Activated CD8-positive, alpha-beta memory T cell treated with anti-CD3 and anti-CD28 coated beads, Interleukin-2, amount 50 U/mL, for 24 hours (primary cell): Measurements from ENCODE around the gene CALML3.

ENCODE experiments used
- DNase-seq: peaks from one replicate; pipeline ENCODE4 v3.0.0-alpha.2; 2020; ENCODE audit errors: extremely low read depth

CALML3 gene

DNA sequence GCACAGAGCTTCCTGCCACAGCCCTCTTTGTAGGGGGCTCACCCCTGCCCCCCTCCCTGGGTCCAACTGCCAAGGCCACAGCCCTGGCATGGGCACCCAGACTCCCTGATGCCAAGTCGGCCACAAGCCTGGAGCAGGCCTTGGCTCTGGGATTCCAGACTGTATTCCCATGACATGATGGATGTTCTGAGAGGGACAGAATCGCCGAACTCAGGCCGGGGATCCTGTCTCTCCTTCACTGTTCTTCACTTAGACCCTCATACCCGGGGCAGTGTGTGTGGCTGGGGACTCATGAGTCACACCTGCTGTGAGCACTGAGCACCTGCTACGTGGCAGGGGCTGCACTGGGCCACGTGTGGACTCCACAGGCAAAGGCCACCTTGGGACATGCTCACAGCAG lies 33.3 kb upstream of the CALML3 start:
- DNase-seq: no peak

- DNase-seq: no peak
These were observed 32.4 kb upstream of the CALML3 start for GRCh38 chr10:5492322-5492855.

DNA sequence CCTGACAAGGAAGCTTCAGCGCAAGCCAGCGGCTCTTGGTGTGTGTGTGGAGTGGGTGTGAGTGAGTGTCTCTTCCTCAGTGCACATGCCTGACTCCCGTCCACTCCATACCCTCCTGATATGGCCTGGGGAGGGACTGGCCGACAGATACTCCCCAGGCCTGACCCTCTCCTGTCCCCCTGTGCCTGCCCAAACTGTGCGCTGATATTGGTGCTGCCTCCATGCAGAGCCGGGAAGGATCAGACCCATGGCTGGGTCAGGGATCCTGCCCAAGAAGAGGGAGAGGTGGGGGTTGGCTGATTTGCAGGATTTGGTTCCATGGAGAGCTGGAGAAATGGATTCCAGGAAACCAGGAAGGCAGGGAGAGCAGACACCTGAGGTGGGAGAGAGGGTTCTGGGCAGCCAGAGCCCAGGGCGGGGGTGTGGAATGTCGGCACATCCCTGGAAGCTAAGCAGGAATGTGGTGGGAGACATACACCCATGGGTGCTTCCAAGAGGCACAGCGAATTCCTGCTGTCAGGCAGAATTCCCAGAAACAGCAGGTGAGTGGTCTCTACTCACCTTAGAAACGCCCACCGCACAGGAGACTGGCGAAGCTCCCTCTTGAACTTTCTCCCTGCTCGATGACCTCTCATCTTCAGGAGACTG lies 31.7 kb upstream of the CALML3 start:
- no peak for DNase-seq

- no peak for DNase-seq
These were observed 31.1 kb upstream of the CALML3 start for GRCh38 chr10:5493691-5494090.

DNA sequence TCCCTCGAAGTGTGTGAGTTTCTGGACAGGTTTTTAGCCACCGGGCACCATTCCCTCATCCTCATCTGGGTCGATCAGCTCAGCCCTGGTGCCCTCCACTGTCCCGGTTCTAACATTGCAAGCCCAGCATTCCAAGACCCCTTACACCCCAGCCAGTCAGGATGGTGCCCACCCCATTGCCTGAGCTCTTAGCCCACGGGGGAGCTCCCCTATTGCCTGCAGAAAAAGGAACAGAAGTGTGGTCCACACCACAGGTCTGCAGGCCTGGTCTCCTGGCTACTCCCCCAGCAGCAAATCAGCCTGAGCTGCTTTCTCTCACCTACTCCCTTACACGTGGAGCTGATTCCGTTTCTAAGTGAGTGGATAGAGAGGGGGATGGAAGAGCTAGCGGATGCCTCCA lies 30.1 kb upstream of the CALML3 start:
- no peak for DNase-seq

DNA sequence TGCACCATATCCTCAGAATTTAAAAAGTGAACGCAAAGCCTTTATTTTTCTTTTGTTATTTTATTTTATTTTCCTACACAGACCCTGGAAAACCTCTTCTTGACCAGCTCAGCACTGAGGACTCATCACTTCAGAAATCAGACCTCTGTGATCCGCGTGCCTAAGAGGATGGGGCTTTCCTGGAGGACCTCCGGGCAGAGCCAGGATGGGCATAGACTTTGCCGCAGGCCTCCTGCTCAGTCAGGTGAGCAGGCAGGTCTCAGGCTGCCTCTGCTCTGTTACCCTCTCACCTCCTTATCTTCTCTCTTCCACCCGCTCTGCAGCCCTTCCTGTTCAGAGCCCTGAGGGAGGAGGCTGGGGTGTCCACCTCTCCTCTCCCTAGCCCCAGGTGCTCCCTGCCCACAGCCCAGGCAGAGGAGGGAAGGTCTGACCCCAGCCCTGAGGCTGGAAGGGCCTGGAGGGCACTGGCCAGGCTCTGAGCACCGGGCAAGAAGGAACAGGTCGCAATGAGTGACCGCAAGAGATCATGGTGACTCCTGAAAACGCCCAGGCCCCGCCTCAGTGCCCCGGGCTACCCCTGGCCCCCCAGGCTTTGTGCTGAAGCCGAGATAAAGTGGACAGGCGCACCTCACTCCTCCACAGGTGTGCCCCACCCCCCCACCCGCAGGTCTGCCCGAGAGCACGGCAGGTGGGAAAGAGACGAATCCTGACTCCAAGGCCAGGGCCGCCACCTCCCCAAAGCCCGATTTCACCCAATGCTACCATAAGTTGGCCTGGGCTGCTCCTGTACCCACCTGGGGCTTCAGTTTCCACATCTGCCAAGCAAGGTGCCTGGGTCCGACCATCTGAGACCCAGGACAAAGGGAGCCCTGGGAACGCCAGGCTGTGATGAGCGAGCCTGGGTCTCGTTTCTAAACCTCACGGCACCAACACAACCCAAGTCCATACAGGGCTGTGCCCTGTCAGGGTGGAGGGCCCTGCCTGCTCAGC lies 28.2 kb upstream of the CALML3 start:
- DNase-seq: no peak

DNA sequence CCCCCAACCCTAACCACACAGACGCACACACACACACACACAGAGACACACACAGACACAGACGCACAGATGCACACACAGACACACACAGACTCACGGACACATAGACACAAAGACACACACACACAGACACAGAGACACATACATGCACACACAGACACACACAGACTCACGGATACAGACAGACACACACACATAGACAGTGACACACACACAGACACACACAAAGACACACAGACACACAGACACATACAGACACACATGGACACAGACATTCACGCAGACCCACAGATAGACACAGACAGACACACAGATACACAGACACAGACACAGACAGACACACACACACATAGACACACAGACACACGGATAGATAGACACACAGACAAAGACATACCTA lies 27.5 kb upstream of the CALML3 start:
- no peak for DNase-seq

- DNase-seq: no peak
These were observed 26.6 kb upstream of the CALML3 start for GRCh38 chr10:5497948-5498730.

DNA sequence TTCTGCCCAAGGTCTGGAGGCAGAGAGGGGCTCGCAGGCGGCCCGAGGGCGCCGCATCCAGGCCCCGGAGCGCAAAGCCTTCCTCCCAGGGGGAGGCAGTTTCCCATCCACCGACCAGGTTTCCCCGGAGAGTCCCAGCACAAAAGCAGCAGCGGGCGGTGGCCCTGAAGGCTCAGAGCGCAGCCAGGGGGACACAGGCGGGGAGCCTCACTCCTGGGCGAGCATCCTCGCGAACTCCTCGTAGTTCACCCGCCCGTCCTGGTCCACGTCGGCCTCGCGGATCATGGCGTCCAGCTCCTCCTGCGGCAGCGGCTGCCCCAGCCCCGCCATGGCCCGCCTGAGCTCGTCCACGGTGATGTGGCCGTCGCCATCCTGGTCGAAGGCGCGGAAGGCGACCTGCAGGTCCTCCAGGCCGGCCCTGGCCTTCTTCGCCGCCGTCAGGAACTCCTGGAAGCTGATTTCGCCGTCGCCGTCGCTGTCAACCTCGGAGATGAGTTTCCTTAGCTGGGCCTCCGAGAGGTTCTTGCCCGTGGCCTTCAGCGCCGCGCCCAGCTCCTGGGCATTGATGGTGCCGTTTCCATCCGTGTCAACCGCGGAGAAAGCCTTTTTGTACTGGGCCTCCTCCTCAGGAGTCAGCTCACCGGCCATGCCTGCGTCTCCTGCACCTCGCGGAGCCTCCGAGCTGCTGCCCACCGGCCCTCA lies 25.8 kb upstream of the CALML3 start:
- DNase-seq: no peak

- DNase-seq: no peak
These were observed 25.1 kb upstream of the CALML3 start, which contains the start of gene CALML5 for GRCh38 chr10:5499493-5500140. Gene CALML5, minus strand, starts transcription at chr10:5499570. Its CDS starts 132 bp downstream, at chr10:5499438.

DNA sequence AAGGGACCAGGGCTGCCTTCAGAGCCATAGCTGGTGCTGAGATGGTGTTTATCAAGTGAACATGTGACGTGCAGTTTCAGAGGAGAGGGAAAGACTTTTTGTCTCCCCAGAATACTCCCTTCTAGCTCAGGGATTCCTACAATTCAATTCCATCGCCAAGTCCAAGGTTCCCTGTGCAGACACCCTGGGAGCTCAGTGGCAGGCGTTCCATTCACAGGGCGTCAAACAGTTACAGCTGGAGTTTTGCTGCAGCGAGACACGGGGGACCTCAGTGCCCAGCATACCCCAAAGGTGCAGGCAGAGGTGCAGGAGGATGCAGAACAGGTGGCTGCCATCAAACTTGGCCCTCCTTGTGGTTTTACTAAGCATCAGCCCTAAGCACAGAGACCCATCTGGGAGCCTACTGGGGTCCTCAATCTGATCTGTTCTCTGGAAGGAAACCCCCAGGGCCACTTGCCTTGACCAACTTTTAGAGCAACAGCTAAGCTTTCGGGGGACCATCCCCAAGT lies 24.5 kb upstream of the CALML3 start:
- no peak for DNase-seq

DNA sequence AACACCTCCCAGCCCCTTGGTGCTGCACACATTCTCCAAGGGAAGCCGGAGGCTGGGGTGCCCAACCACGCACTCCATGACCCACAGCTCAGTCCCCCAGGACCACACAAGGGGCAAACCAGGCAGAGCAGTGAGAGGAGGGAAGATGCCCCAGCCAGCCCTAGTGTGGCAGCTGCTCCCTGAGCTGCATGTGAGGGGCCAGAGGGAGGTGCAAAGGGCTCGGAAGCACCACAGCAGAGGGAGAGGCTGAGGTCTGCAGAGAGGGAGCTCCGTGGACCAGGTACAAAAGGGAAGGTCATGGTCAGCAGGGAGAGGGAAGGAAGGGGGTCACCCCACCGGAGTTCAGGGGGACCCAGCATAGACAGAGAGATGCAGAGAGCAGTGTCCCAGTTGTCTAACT lies 23.9 kb upstream of the CALML3 start:
- no peak for DNase-seq

GRCh38 chr10:5502061-5502521 lies 22.7 kb upstream of the CALML3 start:
- no peak for DNase-seq

- no peak for DNase-seq
These were observed 21.9 kb upstream of the CALML3 start for GRCh38 chr10:5502571-5503476.

DNA sequence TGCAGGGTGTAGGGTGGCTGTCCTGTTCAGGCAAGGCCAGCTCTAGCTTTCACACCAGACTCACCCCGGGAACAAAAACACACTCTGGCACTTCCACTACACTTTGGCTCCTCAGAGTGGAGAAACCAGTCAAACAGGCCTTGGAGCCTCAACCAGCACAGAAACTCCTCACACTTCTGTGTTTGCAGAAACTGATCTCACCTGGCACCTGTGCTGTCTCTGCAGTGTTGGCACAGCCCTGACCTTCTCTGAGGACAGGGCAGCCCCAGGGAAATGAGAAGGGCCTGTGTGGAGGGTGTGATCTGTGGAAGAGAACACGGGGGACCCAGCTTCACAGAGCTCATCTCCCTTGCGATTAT lies 21.3 kb upstream of the CALML3 start:
- no peak for DNase-seq

- no peak for DNase-seq
These were observed 20.4 kb upstream of the CALML3 start for GRCh38 chr10:5504146-5505072.

GRCh38 chr10:5506246-5506645 lies 18.5 kb upstream of the CALML3 start:
- DNase-seq: no peak
